PFSK-1 (cell line): ENCODE results near the gene HAGHL.

Experiments
- REST ChIP-seq, 2 experiments: IDR thresholded peaks; 2 replicates each; pipeline versions ENCODE4 v1.6.1 to v1.8.0; 2011 to 2012; ENCODE audit warnings: low read depth in 2 of 2, low read length in 2 of 2, control low read depth in 1 of 2, inconsistent platforms in 1 of 2, mild to moderate bottlenecking in 1 of 2, moderate library complexity in 1 of 2; ENCODE audit not compliant: insufficient read depth in 1 of 2
- SIN3A ChIP-seq: IDR thresholded peaks from 2 replicates; pipeline ENCODE4 v1.6.1; 2012; ENCODE audit warnings: mild to moderate bottlenecking, low read length, moderate library complexity, borderline replicate concordance; ENCODE audit not compliant: insufficient read depth

- TF ChIP-seq REST (IDR thresholded peaks at IDR 0.05; ENCODE audit: insufficient read depth in 1 of 2, low read depth in 2 of 2, low read length in 2 of 2): no peak
- no peak for TF ChIP-seq SIN3A
These were observed 17.9 kb upstream of the HAGHL start for GRCh38 chr16:708959-709358.
